Neural crest cell (in vitro differentiated cells): Measurements from ENCODE around the gene SLC7A11. TPM values are rescaled to one million over a fixed set of nuclear protein-coding genes. Genes with fewer than 3 reads are reported as not detected.

Experiments
- DNase-seq: peaks from one replicate; pipeline ENCODE4 v3.0.0; 2021; ENCODE audit warnings: low read depth, mixed read lengths, low spot score
- H3K27ac Mint-ChIP-seq: one replicate; pipeline ENCODE4 v1.8.0; 2021; ENCODE audit warnings: mild to moderate bottlenecking, mixed read lengths; ENCODE audit not compliant: unreplicated experiment
- H3K27me3 Mint-ChIP-seq: 2 replicates; pipeline ENCODE4 v1.8.0; 2021; ENCODE audit warnings: low read depth, mild to moderate bottlenecking, mixed read lengths
- H3K36me3 Mint-ChIP-seq: 2 replicates; pipeline ENCODE4 v1.8.0; 2021; ENCODE audit warnings: low read depth, mild to moderate bottlenecking, mixed read lengths
- H3K4me1 Mint-ChIP-seq: 2 replicates; pipeline ENCODE4 v1.8.0; 2021; ENCODE audit warnings: mixed read lengths
- H3K4me3 Mint-ChIP-seq: one replicate; pipeline ENCODE4 v1.8.0; 2021; ENCODE audit warnings: mild to moderate bottlenecking, mixed read lengths
- H3K9me3 Mint-ChIP-seq: 2 replicates; pipeline ENCODE4 v1.8.0; 2021; ENCODE audit warnings: mixed read lengths
- total RNA-seq: library from RNA; stranded (reverse); gene quantifications from 2 replicates; pipeline ENCODE4 v1.2.1, GENCODE V29; 2021
- TF ChIP-seq, protein P1 (sequence below): fragments of 200-600 bp; sonication (generic); conservative IDR thresholded peaks from 2 replicates; pipeline ENCODE4 v1.5.0; 2021; ENCODE audit warnings: antibody characterized with exemption, mild to moderate bottlenecking

The SLC7A11 gene
- total RNA-seq, 1 donor from 2014 or later, result 18.7 TPM

DNA sequence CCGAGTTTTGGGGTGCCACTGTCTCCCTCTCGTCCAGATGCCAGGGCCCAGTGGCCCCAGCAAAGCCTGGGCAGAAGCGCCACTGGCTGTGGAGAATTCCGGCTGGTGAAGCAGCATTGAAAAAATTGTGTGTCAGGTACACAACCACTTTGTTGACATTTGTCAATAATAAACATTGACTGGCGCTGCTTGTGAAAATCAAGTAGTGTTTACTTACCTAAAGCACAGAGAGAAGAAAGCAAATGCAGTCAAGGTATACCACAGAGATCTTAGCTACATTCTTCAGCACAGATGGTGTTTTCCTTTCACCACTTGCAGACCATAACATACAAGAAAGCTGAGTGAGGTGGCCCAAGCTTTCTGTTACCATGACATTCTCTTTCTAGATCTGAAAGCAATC lies 14.5 kb upstream of the SLC7A11 start:
- DNase-seq, result no peak
- no peaks in the 10 kb centered on the region for H3K4me1 Mint-ChIP-seq
- H3K27me3 Mint-ChIP-seq, result no peaks in the 10 kb centered on the region
- H3K4me3 Mint-ChIP-seq, result no peak overlapping the region
- no peak overlapping the region for H3K27ac Mint-ChIP-seq
- H3K9me3 Mint-ChIP-seq, result peaks cover 3% of the 10 kb centered on the region
- no peaks in the 10 kb centered on the region for H3K36me3 Mint-ChIP-seq
- TF ChIP-seq, protein P1, sequence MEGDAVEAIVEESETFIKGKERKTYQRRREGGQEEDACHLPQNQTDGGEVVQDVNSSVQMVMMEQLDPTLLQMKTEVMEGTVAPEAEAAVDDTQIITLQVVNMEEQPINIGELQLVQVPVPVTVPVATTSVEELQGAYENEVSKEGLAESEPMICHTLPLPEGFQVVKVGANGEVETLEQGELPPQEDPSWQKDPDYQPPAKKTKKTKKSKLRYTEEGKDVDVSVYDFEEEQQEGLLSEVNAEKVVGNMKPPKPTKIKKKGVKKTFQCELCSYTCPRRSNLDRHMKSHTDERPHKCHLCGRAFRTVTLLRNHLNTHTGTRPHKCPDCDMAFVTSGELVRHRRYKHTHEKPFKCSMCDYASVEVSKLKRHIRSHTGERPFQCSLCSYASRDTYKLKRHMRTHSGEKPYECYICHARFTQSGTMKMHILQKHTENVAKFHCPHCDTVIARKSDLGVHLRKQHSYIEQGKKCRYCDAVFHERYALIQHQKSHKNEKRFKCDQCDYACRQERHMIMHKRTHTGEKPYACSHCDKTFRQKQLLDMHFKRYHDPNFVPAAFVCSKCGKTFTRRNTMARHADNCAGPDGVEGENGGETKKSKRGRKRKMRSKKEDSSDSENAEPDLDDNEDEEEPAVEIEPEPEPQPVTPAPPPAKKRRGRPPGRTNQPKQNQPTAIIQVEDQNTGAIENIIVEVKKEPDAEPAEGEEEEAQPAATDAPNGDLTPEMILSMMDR, result no peak

DNA sequence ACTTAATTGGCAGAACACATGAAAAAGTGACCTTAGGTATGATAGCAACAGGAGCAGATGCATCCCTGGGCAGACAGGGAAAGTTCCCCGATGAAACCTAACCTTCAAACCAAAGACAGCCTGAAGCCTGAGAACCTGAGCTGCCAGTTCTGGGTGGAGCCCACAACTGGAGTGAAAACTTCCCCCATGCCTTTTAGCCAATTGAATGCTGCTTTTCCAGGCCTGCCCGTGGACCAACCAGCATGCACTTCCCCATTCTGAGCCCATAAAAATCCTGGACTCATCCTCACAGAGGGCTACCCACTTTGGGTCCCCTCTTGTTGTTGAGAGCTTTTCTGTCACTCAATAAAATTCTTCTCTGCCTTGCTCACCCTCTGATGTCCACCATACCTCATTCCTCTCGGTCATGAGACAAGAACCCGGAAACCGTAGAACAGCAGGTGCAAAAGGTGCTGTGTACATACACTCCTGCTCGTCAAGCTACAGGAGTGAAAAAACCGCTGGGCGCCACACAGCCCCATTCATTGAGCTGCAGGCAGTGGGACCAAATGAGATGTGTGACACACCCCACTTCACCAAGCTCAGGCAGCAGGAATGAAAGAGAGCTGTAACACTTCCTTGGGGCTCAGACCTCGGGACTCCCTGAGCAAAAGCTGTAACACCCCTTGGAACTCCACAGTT lies 13.9 kb upstream of the SLC7A11 start:
- H3K36me3 Mint-ChIP-seq, result no peaks in the 10 kb centered on the region
- H3K9me3 Mint-ChIP-seq, result peaks cover 3% of the 10 kb centered on the region
- H3K27me3 Mint-ChIP-seq, result no peaks in the 10 kb centered on the region
- H3K4me1 Mint-ChIP-seq, result no peaks in the 10 kb centered on the region
- DNase-seq, result no peak
- TF ChIP-seq, protein P1, result no peak
- no peak overlapping the region for H3K4me3 Mint-ChIP-seq
- no peak overlapping the region for H3K27ac Mint-ChIP-seq

DNA sequence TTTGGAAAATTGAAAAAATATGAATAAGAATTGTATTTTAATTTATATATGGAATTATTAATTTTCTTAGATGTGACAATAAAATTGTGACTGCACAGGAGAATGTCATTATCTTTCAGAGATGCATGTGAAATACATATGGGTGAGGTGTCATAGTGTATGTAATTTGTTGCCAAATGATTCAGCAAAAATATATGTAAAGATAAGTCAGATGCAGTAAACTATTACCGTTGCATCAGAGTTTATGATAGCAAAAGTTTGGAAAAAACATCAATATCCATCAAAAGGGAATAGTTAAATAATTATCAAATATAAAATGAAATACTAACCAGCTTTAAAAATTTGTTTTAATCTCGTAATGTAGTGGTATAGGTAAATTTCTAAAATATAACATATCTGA lies 10.4 kb upstream of the SLC7A11 start:
- TF ChIP-seq, protein P1, result no peak
- no peaks in the 10 kb centered on the region for H3K27me3 Mint-ChIP-seq
- no peaks in the 10 kb centered on the region for H3K4me1 Mint-ChIP-seq
- DNase-seq, result no peak
- H3K27ac Mint-ChIP-seq, result no peak overlapping the region
- H3K4me3 Mint-ChIP-seq, result no peak overlapping the region
- H3K36me3 Mint-ChIP-seq, result no peaks in the 10 kb centered on the region
- peaks cover 3% of the 10 kb centered on the region for H3K9me3 Mint-ChIP-seq

DNA sequence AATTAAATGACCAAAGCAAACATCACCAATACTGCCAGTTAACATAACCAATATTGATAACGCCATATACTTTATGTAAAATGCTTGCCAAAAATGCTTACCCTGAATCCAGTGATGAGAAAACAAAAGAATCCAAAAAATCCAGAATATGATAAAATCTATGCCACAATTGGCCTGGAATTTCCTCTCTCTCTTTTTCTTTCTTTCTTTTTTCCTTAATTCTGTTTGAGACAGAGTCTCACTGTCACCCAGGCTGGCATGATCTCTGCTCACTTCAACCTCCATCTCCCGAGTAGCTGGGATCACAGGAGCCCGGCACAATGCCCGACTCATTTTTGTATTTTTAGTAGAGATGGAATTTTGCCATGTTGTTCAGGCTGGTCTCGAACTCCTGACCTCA lies 9.8 kb upstream of the SLC7A11 start:
- no peaks in the 10 kb centered on the region for H3K36me3 Mint-ChIP-seq
- no peak overlapping the region for H3K27ac Mint-ChIP-seq
- H3K4me3 Mint-ChIP-seq, result no peak overlapping the region

DNA sequence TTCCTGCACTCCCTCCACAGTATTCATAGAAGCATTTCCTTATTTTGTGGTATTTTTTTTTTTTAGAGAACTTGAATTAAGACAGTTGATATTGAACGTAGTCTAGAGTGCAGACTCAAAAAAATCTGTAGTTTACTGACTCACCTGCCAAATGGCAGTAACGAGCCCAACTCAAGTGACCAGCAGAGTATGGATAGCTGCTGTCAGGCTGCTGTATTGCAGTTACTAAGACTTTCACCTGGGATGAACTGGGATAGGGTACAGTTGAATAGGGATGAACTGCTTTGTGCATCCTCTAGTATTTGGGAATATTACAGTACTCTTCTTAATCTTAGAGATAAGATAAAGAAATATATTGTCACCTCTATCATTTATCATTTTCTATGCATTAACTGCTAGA lies 7.0 kb upstream of the SLC7A11 start:
- Mint-ChIP-seq H3K27ac (no peak overlapping the region), H3K27me3 (no peaks in the 10 kb centered on the region), H3K4me3 (no peak overlapping the region), H3K36me3 (no peaks in the 10 kb centered on the region), H3K9me3 (no peaks in the 10 kb centered on the region), H3K4me1 (peaks cover 10% of the 10 kb centered on the region)
- TF ChIP-seq, protein P1, result no peak
- no peak for DNase-seq

More for the DNA sequence above, 9.8 kb upstream of the SLC7A11 start:
- Mint-ChIP-seq H3K9me3 (peaks cover 3% of the 10 kb centered on the region), H3K4me1 (peaks cover 5% of the 10 kb centered on the region), H3K27me3 (no peaks in the 10 kb centered on the region)
- TF ChIP-seq, protein P1, result no peak
- no peak for DNase-seq
